GM12873 (cell line): ENCODE results near the gene CASP7.

Experiments used
- TF ChIP-seq, protein P1 (sequence below): IDR thresholded peaks from 2 replicates; pipeline ENCODE4 v1.5.1; 2012; ENCODE audit warnings: low read depth, mild to moderate bottlenecking, moderate library complexity, low read length, control low read depth; ENCODE audit not compliant: insufficient read depth; ENCODE audit errors: missing control alignments

CASP7 gene

DNA sequence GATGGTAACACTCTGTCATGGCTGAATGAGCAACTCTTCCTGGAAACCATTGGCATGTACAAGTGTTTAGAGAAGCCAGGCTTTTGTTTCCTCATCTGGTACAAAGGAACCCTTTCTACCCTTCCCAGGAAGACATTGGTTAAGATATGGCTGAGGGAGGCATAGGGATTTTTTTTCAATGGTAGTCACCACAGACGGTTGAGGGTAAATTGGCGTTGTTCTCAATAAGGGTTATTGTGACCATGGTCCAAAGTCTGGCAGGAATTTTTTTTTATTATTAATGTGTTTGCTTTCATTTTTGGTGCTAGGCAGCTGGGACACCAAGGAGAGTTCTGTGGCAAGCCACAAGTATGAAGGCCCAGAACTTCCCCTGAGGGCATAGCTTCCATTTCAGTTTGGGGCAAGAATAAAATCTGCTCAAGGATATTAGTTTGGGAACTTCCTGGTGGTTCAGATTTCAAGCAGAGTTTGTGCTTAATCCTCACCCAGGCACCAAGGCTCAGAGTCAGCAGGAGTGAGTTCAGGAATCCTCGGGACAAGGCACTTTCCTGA is 71.5 kb downstream of the CASP7 start, which contains the start of gene PLEKHS1:
PLEKHS1 (plus strand) TSS at position 502 of the 552 bp plus-strand sequence. CDS start 3,596 bp downstream, outside the sequence.
- TF ChIP-seq, protein P1, sequence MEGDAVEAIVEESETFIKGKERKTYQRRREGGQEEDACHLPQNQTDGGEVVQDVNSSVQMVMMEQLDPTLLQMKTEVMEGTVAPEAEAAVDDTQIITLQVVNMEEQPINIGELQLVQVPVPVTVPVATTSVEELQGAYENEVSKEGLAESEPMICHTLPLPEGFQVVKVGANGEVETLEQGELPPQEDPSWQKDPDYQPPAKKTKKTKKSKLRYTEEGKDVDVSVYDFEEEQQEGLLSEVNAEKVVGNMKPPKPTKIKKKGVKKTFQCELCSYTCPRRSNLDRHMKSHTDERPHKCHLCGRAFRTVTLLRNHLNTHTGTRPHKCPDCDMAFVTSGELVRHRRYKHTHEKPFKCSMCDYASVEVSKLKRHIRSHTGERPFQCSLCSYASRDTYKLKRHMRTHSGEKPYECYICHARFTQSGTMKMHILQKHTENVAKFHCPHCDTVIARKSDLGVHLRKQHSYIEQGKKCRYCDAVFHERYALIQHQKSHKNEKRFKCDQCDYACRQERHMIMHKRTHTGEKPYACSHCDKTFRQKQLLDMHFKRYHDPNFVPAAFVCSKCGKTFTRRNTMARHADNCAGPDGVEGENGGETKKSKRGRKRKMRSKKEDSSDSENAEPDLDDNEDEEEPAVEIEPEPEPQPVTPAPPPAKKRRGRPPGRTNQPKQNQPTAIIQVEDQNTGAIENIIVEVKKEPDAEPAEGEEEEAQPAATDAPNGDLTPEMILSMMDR: no peak

GRCh38 chr10:113752553-113752952 is 72.8 kb downstream of the CASP7 start:
- TF ChIP-seq, protein P1: no peak

- TF ChIP-seq, protein P1: no peak
Observed at GRCh38 chr10:113753020-113753692, 73.4 kb downstream of the CASP7 start.

GRCh38 chr10:113754125-113754524 is 74.4 kb downstream of the CASP7 start:
- TF ChIP-seq, protein P1: no peak

DNA sequence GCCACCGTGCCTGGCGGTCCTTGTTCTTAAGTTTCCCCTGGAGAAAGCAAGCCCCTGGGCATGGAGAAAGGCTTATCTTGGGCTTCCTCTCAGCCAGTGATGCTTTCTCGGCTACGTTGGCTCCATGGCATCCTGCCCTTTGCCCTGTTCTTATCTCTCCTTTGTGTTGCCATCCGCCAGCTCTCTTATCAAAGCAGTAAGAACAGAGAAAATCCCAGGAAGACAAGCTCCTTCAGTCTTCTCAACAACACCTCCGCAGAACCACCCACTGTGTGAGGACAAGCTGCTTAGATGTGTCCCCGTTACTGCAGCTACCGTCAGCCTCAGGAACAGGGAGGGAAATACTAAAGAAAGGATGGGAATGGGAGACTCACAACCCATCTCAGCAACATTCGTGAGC is 75.1 kb downstream of the CASP7 start:
- TF ChIP-seq, protein P1: no peak

GRCh38 chr10:113756940-113757543 is 77.3 kb downstream of the CASP7 start:
- TF ChIP-seq, protein P1: no peak

GRCh38 chr10:113762083-113762482 is 82.4 kb downstream of the CASP7 start:
- TF ChIP-seq, protein P1: no peak
